HG02759 (cell line): Measurements from ENCODE around the gene TRIM49D1.
"Not testable (repeated sequence)": the region's sequence is repeated elsewhere in the genome, so short reads cannot be mapped to it uniquely, and the experiment has no call there.

Source experiments
- ATAC-seq: cut with Tn5 transposase; IDR thresholded peaks from one replicate; pipeline ENCODE4 v1.9.1; 2021; ENCODE audit warnings: mild to moderate bottlenecking, moderate library complexity; ENCODE audit not compliant: unreplicated experiment

TRIM49D1 gene

GRCh38 chr11:89922195-89922660 lies at the start of gene TRIM49D1:
Gene TRIM49D1 (minus strand): TSS chr11:89922245. CDS start chr11:89917710, 4,535 bp downstream.
- no peak for ATAC-seq

DNA sequence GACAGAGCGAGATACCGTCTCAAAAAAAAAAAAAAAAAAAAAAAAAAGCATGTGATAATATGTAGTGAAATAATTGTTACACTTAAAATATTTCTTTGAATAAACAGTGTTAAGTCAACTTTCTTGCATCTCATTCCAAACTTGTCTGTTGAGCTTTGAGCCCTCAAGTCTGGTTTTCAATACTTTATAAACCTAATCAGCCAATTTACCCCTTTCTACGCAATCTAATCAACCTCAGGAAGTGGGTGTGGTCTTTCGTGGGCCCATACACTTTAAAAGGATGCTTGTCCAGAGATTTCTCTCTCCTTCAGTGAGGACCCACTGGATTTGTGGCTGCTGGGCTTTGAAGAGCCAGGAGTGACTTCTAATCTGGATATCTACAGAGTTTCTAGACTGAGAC lies 43.7 kb upstream of the TRIM49D1 start, which contains the start of gene TRIM64:
TSS of gene TRIM64 (plus strand) at position 301 of the 400 bp plus-strand sequence. CDS start 2,467 bp downstream, outside the sequence.
- not testable (repeated sequence) for ATAC-seq

DNA sequence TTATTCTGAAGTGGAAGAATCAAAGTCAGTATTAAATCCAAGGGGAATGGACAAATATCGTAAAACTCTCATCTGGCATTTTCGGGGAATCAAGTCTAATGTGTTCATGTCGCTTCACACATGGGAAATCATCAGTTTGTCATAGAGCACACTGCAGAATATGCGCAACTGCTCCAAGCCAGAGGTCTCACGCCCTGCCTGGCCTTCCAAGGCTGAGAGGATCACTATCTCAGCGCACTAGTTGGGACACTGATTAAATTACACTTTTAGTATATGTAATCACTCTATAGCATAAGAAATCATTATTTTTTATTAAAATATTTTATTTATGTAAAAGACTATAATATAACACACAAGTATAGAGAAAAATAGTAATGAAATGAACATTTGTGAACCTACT lies 38.8 kb upstream of the TRIM49D1 start:
- not testable (repeated sequence) for ATAC-seq

DNA sequence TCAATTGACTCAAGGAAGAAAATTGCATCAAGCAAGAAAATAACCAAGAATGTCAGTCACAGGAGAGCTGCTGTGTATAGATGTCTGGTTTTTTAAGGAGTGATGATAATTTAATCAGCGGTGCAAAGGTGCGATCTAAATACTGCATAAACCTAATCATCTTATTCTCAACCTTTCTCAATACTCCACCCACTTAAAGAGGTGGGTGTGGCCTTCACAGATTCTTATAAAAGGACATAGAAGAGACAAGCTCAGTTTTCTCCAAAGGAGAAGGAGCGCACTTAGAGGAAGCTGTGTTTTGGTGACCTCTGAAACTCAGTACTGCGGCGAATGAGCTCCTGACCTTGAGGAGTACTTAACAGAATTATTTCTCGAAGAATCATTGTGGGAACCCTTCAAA lies 1.7 kb upstream of the TRIM49D1 start, which contains the start of gene TRIM49D2:
TSS of gene TRIM49D2 (plus strand) at position 301 of the 400 bp plus-strand sequence. CDS start 2,698 bp downstream, outside the sequence.
- not testable (repeated sequence) for ATAC-seq

DNA sequence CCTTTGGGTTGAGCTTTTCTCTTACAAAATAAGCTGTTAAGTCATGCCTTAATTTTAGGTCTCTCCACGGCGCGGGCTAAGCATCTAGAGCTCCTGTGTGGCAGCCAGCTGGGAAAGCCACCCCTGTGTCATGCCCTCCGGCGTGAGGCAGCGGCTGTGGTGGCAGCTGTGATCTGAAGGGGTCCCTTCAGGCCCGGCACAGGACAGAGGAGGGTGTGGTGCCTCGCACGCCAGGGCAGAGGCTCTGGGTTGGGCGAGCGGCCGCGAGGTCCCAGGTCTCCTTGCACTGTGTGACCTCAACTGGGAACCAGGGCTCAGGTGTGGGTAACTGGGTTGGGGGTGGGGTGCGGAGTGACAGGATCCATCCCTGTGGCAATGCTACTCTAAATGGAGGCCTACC lies 21.2 kb downstream of the TRIM49D1 start:
- ATAC-seq, result not testable (repeated sequence)

DNA sequence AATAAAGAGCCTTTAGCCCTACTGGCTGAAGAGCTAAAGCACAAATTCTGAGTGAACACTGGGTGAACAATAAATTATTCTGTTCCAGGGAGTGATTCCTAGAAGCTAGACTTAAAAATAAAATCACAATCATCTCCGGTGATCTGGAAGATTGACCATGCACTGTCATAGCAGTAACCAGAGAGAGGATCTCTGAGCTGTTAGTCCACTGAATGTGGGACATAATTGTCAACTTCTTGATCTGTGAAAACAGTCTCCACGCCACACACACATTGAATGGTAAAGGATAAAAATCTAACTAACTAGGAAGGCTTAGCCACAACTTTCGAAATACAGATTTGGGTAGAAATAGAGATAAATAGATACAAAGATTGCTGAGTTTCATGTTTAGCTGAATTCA lies 28.8 kb downstream of the TRIM49D1 start:
- ATAC-seq, result not testable (repeated sequence)

DNA sequence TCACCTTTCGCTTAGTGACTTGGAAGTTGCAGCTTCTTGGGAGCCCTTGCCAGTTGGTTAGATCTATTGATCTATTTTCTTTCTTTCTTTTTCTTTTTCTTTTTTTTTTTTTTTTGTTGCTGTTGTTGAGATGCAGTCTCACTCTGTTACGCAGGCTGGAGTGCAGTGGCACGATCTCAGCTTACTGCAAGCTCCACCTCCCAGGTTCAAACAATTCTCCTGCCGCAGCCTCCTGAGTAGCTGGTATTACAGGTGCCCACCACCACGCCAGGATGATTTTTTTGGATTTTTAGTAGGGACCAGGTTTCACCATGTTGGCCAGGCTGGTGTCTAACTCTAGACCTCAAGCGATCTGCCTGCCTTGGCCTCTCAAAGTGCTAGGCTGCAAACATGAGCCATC lies 44.5 kb downstream of the TRIM49D1 start:
- ATAC-seq, result not testable (repeated sequence)

GRCh38 chr11:89872588-89872987 lies 49.5 kb downstream of the TRIM49D1 start:
- not testable (repeated sequence) for ATAC-seq

- not testable (repeated sequence) for ATAC-seq
Observed at GRCh38 chr11:89865223-89865622, 56.8 kb downstream of the TRIM49D1 start.

GRCh38 chr11:89863906-89864704 lies 57.9 kb downstream of the TRIM49D1 start:
- ATAC-seq, result not testable (repeated sequence)
